Tibial nerve (tissue), 3 donors: Measurements from ENCODE around the gene MTNR1A.

Experiments used
- CTCF ChIP-seq, 5 experiments: fragments of 200-600 bp in 3 of 5; fragments of 450-650 bp in 2 of 5; sonication (generic) in 3 of 5; IDR thresholded peaks; one replicate each; pipeline ENCODE4 v1.5.1; 2016 to 2019; ENCODE audit warnings: antibody characterized with exemption in 5 of 5, mild to moderate bottlenecking in 3 of 5, moderate library complexity in 2 of 5
- POLR2A ChIP-seq, 2 donors: fragments of 450-650 bp; IDR thresholded peaks; one replicate each; pipeline ENCODE4 v1.6.1; 2017; ENCODE audit warnings: antibody characterized with exemption in 2 of 2, mild to moderate bottlenecking in 2 of 2, moderate library complexity in 2 of 2

- TF ChIP-seq POLR2A (IDR thresholded peaks at IDR 0.05) (no peak), CTCF (IDR thresholded peaks at IDR 0.05) (no peak)
Measured at GRCh38 chr4:186599483-186599882, 44.1 kb upstream of the MTNR1A start.
